PC-3 (cell line): ENCODE measurements around the gene HTR4.

ENCODE experiments used
- EZH2 ChIP-seq: fragments of 300-600 bp; sonication (generic); IDR thresholded peaks from one replicate; pipeline ENCODE4 v1.6.1; 2017; ENCODE audit warnings: antibody characterized with exemption, mild to moderate bottlenecking, low read length; ENCODE audit not compliant: unreplicated experiment
- TF ChIP-seq, protein P1 (sequence below): fragments of 300-600 bp; sonication (generic); conservative IDR thresholded peaks from 2 replicates; pipeline ENCODE4 v1.5.1; 2017; ENCODE audit warnings: antibody characterized with exemption, low read depth, mild to moderate bottlenecking, low read length

DNA sequence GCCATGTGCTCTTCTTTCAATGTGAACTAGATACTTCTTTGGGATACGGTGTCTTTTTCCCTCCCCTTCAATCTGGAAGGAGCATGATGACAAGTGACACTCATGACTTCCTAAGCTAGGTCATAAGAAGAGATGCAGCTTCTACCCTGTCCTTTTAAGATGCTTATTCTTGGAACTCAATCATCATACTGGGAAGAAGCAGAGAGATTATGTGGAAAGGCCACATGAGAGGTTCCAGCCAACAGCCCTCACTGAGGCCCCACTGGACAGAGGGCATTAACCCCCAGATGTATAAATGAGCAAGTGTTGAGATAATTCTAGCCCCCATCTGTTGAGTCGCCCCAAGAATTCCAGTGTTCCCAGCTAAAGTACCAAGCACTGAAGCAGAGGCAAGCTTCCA, 29.3 kb upstream of the HTR4 start:
- TF ChIP-seq, protein P1, sequence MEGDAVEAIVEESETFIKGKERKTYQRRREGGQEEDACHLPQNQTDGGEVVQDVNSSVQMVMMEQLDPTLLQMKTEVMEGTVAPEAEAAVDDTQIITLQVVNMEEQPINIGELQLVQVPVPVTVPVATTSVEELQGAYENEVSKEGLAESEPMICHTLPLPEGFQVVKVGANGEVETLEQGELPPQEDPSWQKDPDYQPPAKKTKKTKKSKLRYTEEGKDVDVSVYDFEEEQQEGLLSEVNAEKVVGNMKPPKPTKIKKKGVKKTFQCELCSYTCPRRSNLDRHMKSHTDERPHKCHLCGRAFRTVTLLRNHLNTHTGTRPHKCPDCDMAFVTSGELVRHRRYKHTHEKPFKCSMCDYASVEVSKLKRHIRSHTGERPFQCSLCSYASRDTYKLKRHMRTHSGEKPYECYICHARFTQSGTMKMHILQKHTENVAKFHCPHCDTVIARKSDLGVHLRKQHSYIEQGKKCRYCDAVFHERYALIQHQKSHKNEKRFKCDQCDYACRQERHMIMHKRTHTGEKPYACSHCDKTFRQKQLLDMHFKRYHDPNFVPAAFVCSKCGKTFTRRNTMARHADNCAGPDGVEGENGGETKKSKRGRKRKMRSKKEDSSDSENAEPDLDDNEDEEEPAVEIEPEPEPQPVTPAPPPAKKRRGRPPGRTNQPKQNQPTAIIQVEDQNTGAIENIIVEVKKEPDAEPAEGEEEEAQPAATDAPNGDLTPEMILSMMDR, result no peak
- TF ChIP-seq EZH2, result no peak
